Tibial nerve (tissue), 3 donors: Measurements from ENCODE around the gene DNAH3.

Source experiments
- POLR2A ChIP-seq, 2 donors: fragments of 450-650 bp; IDR thresholded peaks; one replicate each; pipeline ENCODE4 v1.6.1; 2017; ENCODE audit warnings: antibody characterized with exemption in 2 of 2, mild to moderate bottlenecking in 2 of 2, moderate library complexity in 2 of 2
- TF ChIP-seq, protein P1 (sequence below), 5 experiments: fragments of 200-600 bp in 3 of 5; fragments of 450-650 bp in 2 of 5; sonication (generic) in 3 of 5; IDR thresholded peaks; one replicate each; pipeline ENCODE4 v1.5.1; 2016 to 2019; ENCODE audit warnings: antibody characterized with exemption in 5 of 5, mild to moderate bottlenecking in 3 of 5, moderate library complexity in 2 of 5

DNA sequence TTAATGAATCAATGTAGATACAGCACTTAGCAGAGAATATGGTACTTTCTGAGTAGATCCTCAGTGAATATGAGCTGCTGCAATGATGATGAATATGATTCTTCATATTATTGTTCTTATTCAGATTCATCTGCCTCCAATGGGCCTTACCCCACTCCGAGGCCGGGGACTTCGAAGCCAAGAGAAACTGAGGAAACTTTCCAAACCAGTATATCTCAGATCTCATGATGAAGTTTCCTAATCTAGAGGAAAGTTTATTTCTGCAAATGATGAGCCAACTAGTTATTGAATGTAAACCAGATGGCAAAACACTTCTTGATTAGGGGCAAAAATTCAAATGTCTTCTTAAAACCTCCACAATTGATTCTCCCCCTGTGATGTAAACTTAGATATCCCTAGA, 226.8 kb downstream of the DNAH3 start:
- TF ChIP-seq, protein P1, sequence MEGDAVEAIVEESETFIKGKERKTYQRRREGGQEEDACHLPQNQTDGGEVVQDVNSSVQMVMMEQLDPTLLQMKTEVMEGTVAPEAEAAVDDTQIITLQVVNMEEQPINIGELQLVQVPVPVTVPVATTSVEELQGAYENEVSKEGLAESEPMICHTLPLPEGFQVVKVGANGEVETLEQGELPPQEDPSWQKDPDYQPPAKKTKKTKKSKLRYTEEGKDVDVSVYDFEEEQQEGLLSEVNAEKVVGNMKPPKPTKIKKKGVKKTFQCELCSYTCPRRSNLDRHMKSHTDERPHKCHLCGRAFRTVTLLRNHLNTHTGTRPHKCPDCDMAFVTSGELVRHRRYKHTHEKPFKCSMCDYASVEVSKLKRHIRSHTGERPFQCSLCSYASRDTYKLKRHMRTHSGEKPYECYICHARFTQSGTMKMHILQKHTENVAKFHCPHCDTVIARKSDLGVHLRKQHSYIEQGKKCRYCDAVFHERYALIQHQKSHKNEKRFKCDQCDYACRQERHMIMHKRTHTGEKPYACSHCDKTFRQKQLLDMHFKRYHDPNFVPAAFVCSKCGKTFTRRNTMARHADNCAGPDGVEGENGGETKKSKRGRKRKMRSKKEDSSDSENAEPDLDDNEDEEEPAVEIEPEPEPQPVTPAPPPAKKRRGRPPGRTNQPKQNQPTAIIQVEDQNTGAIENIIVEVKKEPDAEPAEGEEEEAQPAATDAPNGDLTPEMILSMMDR (IDR thresholded peaks at IDR 0.05): no peak
- no peak for TF ChIP-seq POLR2A (IDR thresholded peaks at IDR 0.05)
